PC-3 (cell line): ENCODE results near the gene COL5A2.

Experiments used
- CTCF ChIP-seq: fragments of 300-600 bp; sonication (generic); conservative IDR thresholded peaks from 2 replicates; pipeline ENCODE4 v1.5.1; 2017; ENCODE audit warnings: antibody characterized with exemption, low read depth, mild to moderate bottlenecking, low read length
- EZH2 ChIP-seq: fragments of 300-600 bp; sonication (generic); IDR thresholded peaks from one replicate; pipeline ENCODE4 v1.6.1; 2017; ENCODE audit warnings: antibody characterized with exemption, mild to moderate bottlenecking, low read length; ENCODE audit not compliant: unreplicated experiment

- TF ChIP-seq EZH2 (no peak), CTCF (no peak)
These were observed 12.2 kb upstream of the COL5A2 start for GRCh38 chr2:189191766-189192165.
